Body of pancreas (tissue), 4 donors: ENCODE results near the gene TAAR2.

Source experiments
- CTCF ChIP-seq, 7 experiments: fragments of 450-650 bp in 4 of 7; fragments of 200-600 bp in 3 of 7; sonication (generic) in 3 of 7; IDR thresholded peaks; one replicate each; pipeline ENCODE4 v1.5.1; 2016 to 2019; ENCODE audit warnings: antibody characterized with exemption in 7 of 7
- POLR2A ChIP-seq, 3 donors: fragments of 450-650 bp; IDR thresholded peaks; one replicate each; pipeline ENCODE4 v1.6.1; 2016; ENCODE audit warnings: antibody characterized with exemption in 3 of 3, mild to moderate bottlenecking in 2 of 3

- TF ChIP-seq CTCF (IDR thresholded peaks at IDR 0.05) (no peak), POLR2A (IDR thresholded peaks at IDR 0.05) (no peak)
Observed at GRCh38 chr6:132663661-132664060, 39.6 kb upstream of the TAAR2 start.
